Measurements from ENCODE around the gene ZBTB3.
"Not testable (repeated sequence)": the region's sequence is repeated elsewhere in the genome, so short reads cannot be mapped to it uniquely, and the experiment has no call there.

The ZBTB3 gene

GRCh38 chr11:62755086-62755615, 1.2 kb upstream of the ZBTB3 start:
- DNase-seq = no peak

DNA sequence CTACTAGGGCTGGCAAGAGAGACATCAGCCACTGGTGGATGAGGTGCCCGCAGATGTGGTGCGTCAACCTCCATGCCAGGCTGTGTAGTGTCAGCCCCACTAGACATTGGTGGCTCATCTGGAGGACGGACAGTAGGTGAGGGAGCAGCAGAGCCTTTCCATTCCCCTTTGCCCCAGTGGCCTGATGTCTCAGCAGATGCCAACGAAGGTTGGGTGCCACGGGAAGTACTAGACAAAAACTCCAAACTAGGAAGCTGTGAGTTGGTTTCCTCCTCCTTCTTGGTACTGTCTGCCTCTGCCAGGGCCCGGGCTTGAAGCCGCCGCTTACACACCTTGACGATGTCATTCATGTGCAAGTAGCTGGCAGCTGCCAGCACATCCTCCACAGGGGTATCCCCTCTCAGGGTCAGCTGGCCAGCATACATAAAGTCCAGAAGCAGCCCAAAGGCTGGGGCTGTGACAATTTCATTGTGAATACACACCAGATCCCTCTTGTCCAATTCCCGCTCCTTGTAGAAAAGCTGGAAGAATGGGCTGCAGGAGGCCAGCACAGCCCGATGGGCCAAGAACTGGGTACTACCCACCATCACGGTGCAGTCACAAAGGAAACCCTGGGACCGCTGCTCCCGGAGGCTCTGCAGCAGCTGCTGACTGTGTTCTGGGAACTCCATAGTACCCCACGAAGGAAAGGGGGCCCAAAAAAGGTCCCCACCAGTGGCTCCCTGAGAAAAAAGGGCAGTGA, 795 bp downstream of the ZBTB3 start:
- DNase-seq = no peak

GRCh38 chr11:62752177-62752785, 1.7 kb downstream of the ZBTB3 start:
- no peak for DNase-seq

GRCh38 chr11:62749931-62750330, 4.0 kb downstream of the ZBTB3 start:
- DNase-seq = not testable (repeated sequence)

GRCh38 chr11:62747475-62748160, 6.3 kb downstream of the ZBTB3 start:
- DNase-seq = no peak

DNA sequence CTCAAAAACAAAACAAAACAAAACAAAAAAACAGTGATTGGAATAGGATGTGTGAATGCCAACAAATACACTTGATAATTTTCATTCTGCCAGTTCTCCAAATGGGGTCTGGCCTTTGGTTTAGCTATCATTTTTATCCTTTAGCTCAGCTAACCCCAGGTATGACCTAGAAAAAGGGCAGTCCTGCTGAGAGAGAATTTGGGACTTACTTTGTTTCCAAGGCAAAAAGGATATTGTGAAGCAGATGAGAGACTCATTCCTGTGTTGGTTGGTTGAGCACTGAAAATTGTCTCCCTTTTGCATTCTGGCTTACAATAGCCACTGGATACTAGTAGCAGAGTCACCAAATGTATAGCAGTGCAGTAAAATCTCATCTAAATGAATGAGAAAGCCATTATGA, 16.8 kb downstream of the ZBTB3 start:
- DNase-seq = no peak

- no peak for DNase-seq
Observed at GRCh38 chr11:62732830-62733229, 21.1 kb downstream of the ZBTB3 start.

- DNase-seq = not testable (repeated sequence)
Observed at GRCh38 chr11:62730076-62730475, 23.9 kb downstream of the ZBTB3 start.

- peak; percentile 79 for DNase-seq
Observed at GRCh38 chr11:62728171-62728988, 25.6 kb downstream of the ZBTB3 start, which contains the start of gene TTC9C. Gene TTC9C, plus strand, starts transcription at chr11:62728486. Its CDS starts 363 bp downstream, at chr11:62728849.

GRCh38 chr11:62727872-62728170, 26.1 kb downstream of the ZBTB3 start:
- peak; percentile 95 for DNase-seq

DNA sequence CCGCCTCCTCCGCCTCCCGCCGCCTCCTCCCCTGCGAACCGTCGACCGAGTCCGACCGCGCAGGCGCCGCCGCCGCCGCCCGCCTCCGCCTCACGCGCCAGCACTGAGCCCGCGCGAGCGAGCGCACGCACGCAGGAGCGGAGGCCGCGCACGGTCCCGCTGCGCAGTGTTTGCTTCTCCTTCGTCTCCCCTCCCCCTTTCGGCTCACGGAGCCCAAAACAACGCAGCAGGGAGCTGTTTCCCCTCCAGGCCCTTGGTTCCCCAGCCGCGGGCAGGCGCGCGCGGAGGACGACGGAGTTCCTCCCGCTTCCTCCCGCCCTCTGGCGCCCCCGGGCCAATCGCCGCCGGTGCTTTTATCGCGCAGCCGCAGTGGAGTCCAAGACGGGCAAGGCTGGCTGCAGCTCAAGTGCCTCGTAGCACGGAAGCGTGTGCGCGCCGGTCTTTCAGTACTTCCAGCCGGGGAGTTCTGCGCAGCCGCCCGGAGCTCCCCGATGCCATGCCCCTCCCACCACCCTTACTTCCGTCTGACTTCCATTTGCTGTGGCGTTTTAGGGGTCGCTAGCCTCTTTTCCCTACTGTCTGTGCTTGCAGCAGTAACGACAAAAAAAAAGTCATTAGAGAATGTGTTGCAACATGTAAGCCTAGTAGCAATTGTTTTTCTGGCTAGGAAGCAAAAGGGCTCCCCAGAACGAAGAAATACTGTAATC, 26.6 kb downstream of the ZBTB3 start, which contains the start of gene HNRNPUL2:
TSS of gene HNRNPUL2 (minus strand) at position 293 of the 707 bp plus-strand sequence. CDS start 301 bp downstream, outside the sequence.
- peak; percentile 98 for DNase-seq

- DNase-seq = no peak
Observed at GRCh38 chr11:62726915-62727164, 27.1 kb downstream of the ZBTB3 start.

- DNase-seq = no peak
Observed at GRCh38 chr11:62726156-62726914, 27.6 kb downstream of the ZBTB3 start.

DNA sequence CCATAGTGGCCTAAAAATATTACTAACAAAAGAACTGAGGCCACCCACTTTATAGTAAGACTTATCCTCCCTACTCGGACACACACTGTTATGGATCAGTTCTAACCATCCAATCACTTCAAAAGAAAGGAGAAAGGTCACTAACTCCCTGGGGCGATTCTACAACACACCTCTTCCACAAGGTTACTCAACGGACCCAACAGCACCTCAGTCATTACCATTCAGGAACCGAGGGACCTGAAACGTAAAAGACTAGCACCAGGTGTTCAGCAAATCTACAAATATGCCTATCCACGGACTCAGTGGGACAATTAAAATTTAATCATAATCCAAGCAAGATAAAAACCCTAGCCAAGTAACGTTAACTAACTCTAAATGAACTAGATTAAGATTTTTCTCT, 28.3 kb downstream of the ZBTB3 start:
- DNase-seq = no peak

DNA sequence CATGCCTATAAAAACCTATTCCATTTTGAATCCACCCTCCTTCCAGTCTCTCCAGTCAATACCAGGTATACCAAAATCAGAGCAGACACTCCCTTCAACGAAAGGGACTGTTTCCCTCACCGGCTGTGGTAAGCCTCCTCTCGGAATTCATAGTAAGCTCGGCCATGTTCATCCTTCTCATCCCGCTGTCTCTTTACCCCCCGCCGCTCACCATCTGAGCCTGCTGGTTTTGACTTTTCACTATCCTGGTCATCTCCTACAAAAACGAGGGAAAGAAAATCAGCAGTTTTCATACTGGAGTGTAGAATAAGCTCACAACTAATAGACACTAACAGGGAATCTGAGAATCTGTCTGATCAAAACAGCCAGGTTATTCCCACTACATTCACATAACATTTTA, 29.8 kb downstream of the ZBTB3 start:
- DNase-seq = no peak

- no peak for DNase-seq
Observed at GRCh38 chr11:62721994-62722393, 32.0 kb downstream of the ZBTB3 start.

GRCh38 chr11:62719302-62719978, 34.5 kb downstream of the ZBTB3 start:
- no peak for DNase-seq

- no peak for DNase-seq
Observed at GRCh38 chr11:62716816-62717215, 37.1 kb downstream of the ZBTB3 start.

DNA sequence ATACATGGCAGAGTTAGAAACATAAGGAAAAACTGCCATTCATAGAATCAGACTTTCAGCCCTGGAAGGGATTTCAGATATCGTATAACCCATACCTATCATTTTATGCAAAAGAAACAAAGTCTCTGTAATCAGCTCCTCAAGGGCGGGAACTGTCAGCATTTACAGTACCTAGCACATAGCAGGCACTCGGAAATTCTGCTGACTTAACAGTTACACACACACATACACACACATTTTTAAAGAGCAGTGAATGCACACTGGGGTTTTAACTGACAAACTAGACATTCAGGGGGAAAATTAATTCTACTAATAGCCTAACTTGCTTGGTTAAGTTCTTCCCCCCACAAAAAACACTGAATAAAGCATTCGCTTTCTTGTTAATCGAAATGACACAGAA, 37.8 kb downstream of the ZBTB3 start:
- no peak for DNase-seq

DNA sequence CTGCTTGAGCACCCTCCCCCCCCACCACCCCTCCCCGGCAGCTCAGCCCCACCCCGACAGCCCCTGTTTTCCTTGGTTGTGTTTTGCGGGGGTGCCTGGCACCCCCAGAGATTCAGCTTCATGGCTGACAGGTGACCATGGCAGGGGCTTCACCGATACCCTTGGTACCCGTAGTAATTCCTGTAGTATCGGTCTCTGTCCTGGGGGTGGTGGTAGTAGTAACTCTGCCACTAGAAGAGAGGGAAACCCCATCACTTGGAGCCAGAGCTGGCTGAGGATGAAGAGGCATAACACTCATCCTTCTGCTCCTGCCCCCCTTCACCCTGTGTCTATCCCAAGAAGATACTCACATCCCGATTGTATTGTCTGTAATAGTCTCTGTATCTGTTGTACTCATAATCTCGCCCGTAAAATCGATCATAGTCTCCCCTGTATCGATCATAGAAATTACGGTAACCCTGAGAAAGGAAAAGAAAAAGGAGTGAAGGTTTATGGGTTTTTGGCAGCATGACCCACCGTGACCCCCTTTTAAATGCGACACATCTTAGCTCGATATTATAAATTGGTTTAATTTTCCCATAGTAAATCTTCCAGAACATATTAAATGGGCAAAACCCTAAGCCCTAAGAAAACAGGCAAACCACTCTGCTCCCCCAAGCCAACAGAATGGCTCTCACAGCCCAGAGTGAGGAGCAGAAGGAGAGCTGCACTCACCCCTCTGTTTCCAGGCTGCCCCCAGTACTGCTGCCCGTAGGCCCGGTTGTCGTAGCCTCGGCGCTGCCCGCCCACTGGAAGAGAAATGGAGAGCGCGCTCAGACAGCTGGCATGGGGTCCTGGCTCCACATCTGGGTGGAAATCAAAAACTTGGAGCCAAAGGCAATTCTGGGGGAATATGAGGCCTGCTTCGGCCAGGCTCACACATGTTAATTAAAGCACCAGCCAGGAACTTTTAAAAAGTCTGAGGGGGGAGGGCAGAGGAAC, 38.5 kb downstream of the ZBTB3 start:
- no peak for DNase-seq

Data from NCI-H510A treated with DMSO at 0.1 percent for 48 hours (cell line).